ENCODE measurements around the gene RAPGEF4.

DNA sequence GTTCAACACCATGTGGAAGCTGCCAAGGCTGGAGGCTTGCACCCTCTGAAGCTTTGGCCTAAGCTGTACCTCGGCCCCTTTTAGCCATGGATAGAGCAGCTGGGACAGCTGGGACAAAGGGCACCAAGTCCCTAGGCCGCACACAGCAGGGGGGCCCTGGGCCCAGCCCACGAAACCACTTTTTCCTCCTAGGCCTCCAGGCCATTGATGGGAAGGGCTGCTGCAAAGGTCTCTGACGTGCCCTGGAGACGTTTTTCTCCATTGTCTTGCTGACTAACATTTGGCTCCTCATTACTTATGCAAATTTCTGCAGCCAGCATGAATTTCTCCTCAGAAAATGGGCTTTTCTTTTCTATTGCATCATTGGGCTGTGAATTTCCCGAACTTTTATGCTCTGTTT lies 13.7 kb downstream of the RAPGEF4 start:
- TF ChIP-seq, protein P1, sequence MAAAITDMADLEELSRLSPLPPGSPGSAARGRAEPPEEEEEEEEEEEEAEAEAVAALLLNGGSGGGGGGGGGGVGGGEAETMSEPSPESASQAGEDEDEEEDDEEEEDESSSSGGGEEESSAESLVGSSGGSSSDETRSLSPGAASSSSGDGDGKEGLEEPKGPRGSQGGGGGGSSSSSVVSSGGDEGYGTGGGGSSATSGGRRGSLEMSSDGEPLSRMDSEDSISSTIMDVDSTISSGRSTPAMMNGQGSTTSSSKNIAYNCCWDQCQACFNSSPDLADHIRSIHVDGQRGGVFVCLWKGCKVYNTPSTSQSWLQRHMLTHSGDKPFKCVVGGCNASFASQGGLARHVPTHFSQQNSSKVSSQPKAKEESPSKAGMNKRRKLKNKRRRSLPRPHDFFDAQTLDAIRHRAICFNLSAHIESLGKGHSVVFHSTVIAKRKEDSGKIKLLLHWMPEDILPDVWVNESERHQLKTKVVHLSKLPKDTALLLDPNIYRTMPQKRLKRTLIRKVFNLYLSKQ (tag by site-specific recombination; IDR thresholded peaks at IDR 0.05; ENCODE audit: borderline replicate concordance), result no peak
- TF ChIP-seq, protein P2, sequence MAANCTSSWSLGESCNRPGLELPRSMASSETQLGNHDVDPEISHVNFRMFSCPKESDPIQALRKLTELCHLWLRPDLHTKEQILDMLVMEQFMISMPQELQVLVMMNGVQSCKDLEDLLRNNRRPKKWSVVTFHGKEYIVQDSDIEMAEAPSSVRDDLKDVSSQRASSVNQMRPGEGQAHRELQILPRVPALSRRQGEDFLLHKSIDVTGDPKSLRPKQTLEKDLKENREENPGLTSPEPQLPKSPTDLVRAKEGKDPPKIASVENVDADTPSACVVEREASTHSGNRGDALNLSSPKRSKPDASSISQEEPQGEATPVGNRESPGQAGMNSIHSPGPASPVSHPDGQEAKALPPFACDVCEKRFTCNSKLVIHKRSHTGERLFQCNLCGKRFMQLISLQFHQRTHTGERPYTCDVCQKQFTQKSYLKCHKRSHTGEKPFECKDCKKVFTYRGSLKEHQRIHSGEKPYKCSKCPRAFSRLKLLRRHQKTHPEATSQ (tag by site-specific recombination; IDR thresholded peaks at IDR 0.05), result no peak
